SK-N-SH (cell line): ENCODE measurements around the gene TLL2.

Experiments used
- CTCF ChIP-seq: fragments of 200-600 bp; sonication (generic); IDR thresholded peaks from 2 replicates; pipeline ENCODE4 v1.6.1; 2017; ENCODE audit warnings: antibody characterized with exemption, mild to moderate bottlenecking, moderate library complexity
- FOXM1 ChIP-seq: IDR thresholded peaks from 2 replicates; pipeline ENCODE4 v1.4.0; 2012; ENCODE audit warnings: low read depth, mild to moderate bottlenecking
- POLR2AphosphoS5 ChIP-seq: IDR thresholded peaks from 2 replicates; pipeline ENCODE4 v1.6.1; 2012; ENCODE audit warnings: low read depth, low read length
- REST ChIP-seq: IDR thresholded peaks from 2 replicates; pipeline ENCODE4 v1.6.1; 2012; ENCODE audit warnings: mild to moderate bottlenecking, low read depth, low read length, moderate library complexity

GRCh38 chr10:96339383-96339782 lies 174.3 kb downstream of the TLL2 start:
- TF ChIP-seq CTCF (no peak), FOXM1 (no peak), POLR2AphosphoS5 (no peak), REST (no peak)
